HG03066 (cell line): ENCODE results near the gene CGB8.
"Not testable (repeated sequence)": the region's sequence is repeated elsewhere in the genome, so short reads cannot be mapped to it uniquely, and the experiment has no call there.

Experiments used
- ATAC-seq: cut with Tn5 transposase; IDR thresholded peaks from one replicate; pipeline ENCODE4 v1.9.1; 2021; ENCODE audit warnings: low read depth; ENCODE audit not compliant: unreplicated experiment

CGB8 gene

GRCh38 chr19:49065905-49066512, 17.1 kb upstream of the CGB8 start:
- no peak for ATAC-seq

GRCh38 chr19:49064768-49065611, 16.1 kb upstream of the CGB8 start, which contains the start of gene NTF4:
TSS of gene NTF4 (minus strand) at chr19:49064818. CDS start at chr19:49061997, 2,821 bp downstream.
- no peak for ATAC-seq

- no peak for ATAC-seq
These were observed 15.2 kb upstream of the CGB8 start for GRCh38 chr19:49064029-49064629.

- ATAC-seq, result no peak
These were observed 12.5 kb upstream of the CGB8 start for GRCh38 chr19:49061445-49061844.

- no peak for ATAC-seq
These were observed 12.1 kb upstream of the CGB8 start for GRCh38 chr19:49061000-49061399.

- no peak for ATAC-seq
These were observed 10.1 kb upstream of the CGB8 start for GRCh38 chr19:49059053-49059452.

GRCh38 chr19:49058562-49058961, 9.7 kb upstream of the CGB8 start:
- ATAC-seq, result no peak

GRCh38 chr19:49057636-49058234, 8.8 kb upstream of the CGB8 start, which contains the start of gene CGB7:
TSS of gene CGB7 (minus strand) at chr19:49057749. CDS start at chr19:49055375, 2,374 bp downstream.
- no peak for ATAC-seq

GRCh38 chr19:49056902-49057596, 8.1 kb upstream of the CGB8 start:
- not testable (repeated sequence) for ATAC-seq

- ATAC-seq, result no peak
These were observed 7.4 kb upstream of the CGB8 start for GRCh38 chr19:49056101-49056901.

- ATAC-seq, result not testable (repeated sequence)
These were observed 1.6 kb upstream of the CGB8 start for GRCh38 chr19:49050376-49051033.

- not testable (repeated sequence) for ATAC-seq
These were observed 923 bp upstream of the CGB8 start for GRCh38 chr19:49049834-49050233.

- ATAC-seq, result not testable (repeated sequence)
These were observed 5.4 kb downstream of the CGB8 start, which contains the start of gene CGB5 for GRCh38 chr19:49043548-49043947. TSS of gene CGB5 (plus strand) at chr19:49043848. CDS start at chr19:49044210, 362 bp downstream.

- not testable (repeated sequence) for ATAC-seq
These were observed 6.2 kb downstream of the CGB8 start for GRCh38 chr19:49042666-49043065.

GRCh38 chr19:49042177-49042576, 6.7 kb downstream of the CGB8 start:
- ATAC-seq, result no peak

- not testable (repeated sequence) for ATAC-seq
These were observed 9.2 kb downstream of the CGB8 start for GRCh38 chr19:49039736-49040135.

- not testable (repeated sequence) for ATAC-seq
These were observed 10.2 kb downstream of the CGB8 start for GRCh38 chr19:49038557-49039276.

GRCh38 chr19:49038111-49038510, 10.8 kb downstream of the CGB8 start:
- not testable (repeated sequence) for ATAC-seq
